ENCODE results near the gene SORCS2. TPM values are rescaled to one million over a fixed set of nuclear protein-coding genes. Genes with fewer than 3 reads are reported as not detected.

Gene SORCS2
- total RNA-seq, 1 donor from 2014 or later, result 7.1 TPM

DNA sequence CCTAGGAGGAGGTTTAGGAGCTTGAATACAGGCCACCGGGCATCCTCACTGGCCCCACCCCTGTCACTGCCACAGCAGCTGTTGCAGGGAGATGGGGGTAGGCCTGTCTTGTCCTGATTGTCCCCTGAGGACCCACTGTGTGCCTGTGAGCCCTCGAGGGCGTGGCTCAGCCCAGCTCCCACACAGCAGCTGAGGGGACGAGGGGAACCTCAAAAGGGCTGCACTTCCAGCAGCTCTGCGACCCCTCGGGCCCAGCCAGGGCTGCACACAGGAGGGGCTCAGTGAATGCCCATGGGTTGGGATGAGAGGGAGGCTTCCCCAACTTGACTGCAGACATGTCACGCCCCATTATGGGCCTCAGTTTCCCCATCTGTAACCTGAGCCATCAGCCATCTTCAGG is 521.4 kb downstream of the SORCS2 start:
- H3K9me3 Mint-ChIP-seq, result no peaks in the 10 kb centered on the region
- no peak overlapping the region for H3K4me3 Mint-ChIP-seq
- no peak for DNase-seq (ENCODE audit: low spot score in 2 of 2, unreplicated experiment in 2 of 2)
- H3K4me1 Mint-ChIP-seq, result no peaks in the 10 kb centered on the region
- H3K27ac Mint-ChIP-seq, result no peak overlapping the region
- TF ChIP-seq, protein P1, sequence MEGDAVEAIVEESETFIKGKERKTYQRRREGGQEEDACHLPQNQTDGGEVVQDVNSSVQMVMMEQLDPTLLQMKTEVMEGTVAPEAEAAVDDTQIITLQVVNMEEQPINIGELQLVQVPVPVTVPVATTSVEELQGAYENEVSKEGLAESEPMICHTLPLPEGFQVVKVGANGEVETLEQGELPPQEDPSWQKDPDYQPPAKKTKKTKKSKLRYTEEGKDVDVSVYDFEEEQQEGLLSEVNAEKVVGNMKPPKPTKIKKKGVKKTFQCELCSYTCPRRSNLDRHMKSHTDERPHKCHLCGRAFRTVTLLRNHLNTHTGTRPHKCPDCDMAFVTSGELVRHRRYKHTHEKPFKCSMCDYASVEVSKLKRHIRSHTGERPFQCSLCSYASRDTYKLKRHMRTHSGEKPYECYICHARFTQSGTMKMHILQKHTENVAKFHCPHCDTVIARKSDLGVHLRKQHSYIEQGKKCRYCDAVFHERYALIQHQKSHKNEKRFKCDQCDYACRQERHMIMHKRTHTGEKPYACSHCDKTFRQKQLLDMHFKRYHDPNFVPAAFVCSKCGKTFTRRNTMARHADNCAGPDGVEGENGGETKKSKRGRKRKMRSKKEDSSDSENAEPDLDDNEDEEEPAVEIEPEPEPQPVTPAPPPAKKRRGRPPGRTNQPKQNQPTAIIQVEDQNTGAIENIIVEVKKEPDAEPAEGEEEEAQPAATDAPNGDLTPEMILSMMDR (IDR thresholded peaks at IDR 0.05; ENCODE audit: unreplicated experiment), result no peak
- no peaks in the 10 kb centered on the region for H3K36me3 Mint-ChIP-seq
- H3K27me3 Mint-ChIP-seq (ENCODE audit: low read depth), result peaks cover 25% of the 10 kb centered on the region

DNA sequence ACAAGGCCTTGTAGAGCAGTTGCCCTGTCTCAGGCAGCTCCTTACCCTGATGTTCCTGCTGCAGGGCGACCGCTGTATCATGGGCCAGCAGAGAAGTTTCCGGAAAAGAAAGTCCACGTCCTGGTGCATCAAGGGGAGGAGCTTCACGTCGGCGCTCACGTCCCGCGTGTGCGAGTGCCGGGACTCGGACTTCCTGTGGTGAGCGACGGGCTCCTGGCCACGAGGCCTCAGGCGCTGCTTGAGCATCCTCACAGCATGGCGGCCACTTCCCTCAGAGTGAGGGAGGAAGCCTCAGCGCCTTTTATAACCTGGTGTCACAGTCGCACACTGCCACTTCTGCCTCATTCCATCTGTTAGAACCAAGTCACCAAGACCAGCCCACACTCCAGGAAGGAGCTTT is 521.8 kb downstream of the SORCS2 start:
- Mint-ChIP-seq H3K4me1 (no peaks in the 10 kb centered on the region), H3K4me3 (no peak overlapping the region), H3K27me3 (ENCODE audit: low read depth) (peaks cover 30% of the 10 kb centered on the region), H3K9me3 (no peaks in the 10 kb centered on the region), H3K36me3 (no peaks in the 10 kb centered on the region), H3K27ac (no peak overlapping the region)
- no peak for DNase-seq (ENCODE audit: low spot score in 2 of 2, unreplicated experiment in 2 of 2)
- TF ChIP-seq, protein P1 (IDR thresholded peaks at IDR 0.05; ENCODE audit: unreplicated experiment), result no peak

DNA sequence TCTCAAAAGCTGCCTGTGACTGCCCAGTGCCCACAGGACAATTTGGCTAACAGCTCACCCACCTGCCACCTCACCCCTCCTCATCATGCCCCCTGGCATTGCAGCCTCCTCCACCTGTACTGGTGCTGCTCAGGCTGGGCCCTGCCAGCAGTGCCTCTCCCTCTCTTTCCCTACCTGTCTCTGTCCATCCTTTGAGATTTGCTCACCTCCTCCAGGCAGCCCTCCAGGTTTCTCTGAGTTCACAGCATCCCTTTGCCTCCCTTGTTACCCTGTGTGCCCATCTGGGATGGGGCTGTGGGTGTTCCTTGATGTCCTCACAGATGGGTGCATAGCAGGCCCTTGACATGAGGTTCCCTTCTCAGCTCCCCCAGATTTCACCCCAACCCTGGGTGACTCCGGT is 522.4 kb downstream of the SORCS2 start:
- no peaks in the 10 kb centered on the region for H3K36me3 Mint-ChIP-seq
- no peak overlapping the region for H3K27ac Mint-ChIP-seq
- no peak for DNase-seq (ENCODE audit: low spot score in 2 of 2, unreplicated experiment in 2 of 2)
- no peak overlapping the region for H3K4me3 Mint-ChIP-seq
- H3K27me3 Mint-ChIP-seq (ENCODE audit: low read depth), result peaks cover 34% of the 10 kb centered on the region
- TF ChIP-seq, protein P1 (IDR thresholded peaks at IDR 0.05; ENCODE audit: unreplicated experiment), result no peak
- no peaks in the 10 kb centered on the region for H3K4me1 Mint-ChIP-seq
- H3K9me3 Mint-ChIP-seq, result no peaks in the 10 kb centered on the region

DNA sequence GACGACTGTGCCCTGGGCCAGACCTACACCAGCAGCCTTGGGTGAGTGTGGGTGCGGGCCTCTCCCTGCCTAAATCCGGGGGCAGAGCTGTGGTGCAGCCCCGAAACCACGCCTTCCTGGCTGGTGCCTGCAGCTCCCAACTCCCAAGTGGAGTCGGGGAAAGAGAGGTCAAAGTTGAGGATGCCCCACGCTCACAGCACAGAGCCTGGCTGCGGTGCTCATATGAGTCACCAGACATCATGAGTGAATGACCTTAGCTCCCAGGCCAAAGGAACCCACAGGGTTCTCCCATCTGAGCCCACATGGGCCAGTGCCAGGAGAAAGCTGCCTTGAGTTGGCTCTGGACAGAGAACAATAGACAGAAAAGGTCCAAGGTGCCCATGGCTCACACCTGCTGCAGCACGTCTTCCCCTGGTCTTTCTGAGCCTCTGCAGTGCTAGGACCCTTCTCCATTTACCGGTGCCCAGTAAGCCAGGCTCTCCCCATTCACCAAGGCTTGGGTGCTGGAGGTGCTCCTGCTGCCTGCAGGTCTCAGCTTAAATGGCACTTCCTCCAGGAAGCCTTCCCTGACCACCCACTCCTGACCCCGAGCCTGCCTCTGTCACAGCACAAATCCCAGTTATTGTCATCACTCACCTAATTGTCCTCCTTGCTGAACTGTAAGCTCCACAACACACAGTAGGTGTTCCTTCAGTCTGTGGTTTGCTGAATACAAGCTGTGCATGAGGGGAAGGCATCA is 523.1 kb downstream of the SORCS2 start:
- H3K27me3 Mint-ChIP-seq (ENCODE audit: low read depth), result peaks cover 39% of the 10 kb centered on the region
- H3K4me1 Mint-ChIP-seq, result no peaks in the 10 kb centered on the region

DNA sequence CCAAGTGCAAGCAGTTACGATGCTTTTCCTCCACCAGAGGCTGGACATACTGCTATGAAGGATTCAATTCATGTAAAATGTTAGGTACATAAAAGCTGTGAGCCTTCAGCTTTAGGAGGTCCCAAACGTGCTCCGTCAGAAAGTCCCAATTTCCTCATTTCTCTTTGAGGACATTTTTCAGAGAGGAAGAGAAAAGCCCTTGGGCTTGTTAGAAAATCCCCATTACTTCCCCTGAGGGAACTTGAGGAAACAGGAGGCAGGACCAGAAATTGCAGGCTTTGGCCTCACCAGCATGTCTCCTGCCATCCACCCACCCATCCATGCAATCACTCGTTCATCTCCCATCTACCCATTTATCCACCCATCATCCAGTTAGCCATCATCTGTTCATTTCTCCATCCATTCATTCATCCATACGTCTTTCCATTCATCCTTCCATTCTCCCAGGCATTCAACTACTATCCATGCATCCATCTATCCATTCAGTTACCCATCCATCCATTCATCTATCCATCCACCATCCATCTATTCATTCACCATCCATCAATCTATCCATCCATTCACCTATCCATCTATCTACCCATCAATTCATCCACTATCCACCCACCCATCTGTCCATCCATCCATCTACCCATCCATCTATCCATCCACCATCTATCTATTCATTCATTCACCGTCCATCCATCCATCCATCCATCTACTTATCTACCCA is 523.8 kb downstream of the SORCS2 start:
- Mint-ChIP-seq H3K27me3 (ENCODE audit: low read depth) (peaks cover 44% of the 10 kb centered on the region), H3K36me3 (no peaks in the 10 kb centered on the region), H3K9me3 (no peaks in the 10 kb centered on the region), H3K27ac (no peak overlapping the region), H3K4me1 (no peaks in the 10 kb centered on the region), H3K4me3 (no peak overlapping the region)
- TF ChIP-seq, protein P1 (IDR thresholded peaks at IDR 0.05; ENCODE audit: unreplicated experiment), result no peak
- DNase-seq (ENCODE audit: low spot score in 2 of 2, unreplicated experiment in 2 of 2), result no peak

More for the DNA sequence above, 523.1 kb downstream of the SORCS2 start:
- Mint-ChIP-seq H3K27ac (no peak overlapping the region), H3K9me3 (no peaks in the 10 kb centered on the region), H3K4me3 (no peak overlapping the region), H3K36me3 (no peaks in the 10 kb centered on the region)
- no peak for DNase-seq (ENCODE audit: low spot score in 2 of 2, unreplicated experiment in 2 of 2)
- TF ChIP-seq, protein P1 (IDR thresholded peaks at IDR 0.05; ENCODE audit: unreplicated experiment), result no peak

Measured in mesothelial cell of epicardium (in vitro differentiated cells).